ENCODE data around the gene VPS4A. TPM values are rescaled to one million over a fixed set of nuclear protein-coding genes. Genes with fewer than 3 reads are reported as not detected.

VPS4A gene
- 22.1 TPM for total RNA-seq (2013)
- 10 to 100 TPM; 18.2 to 25.7 (median 21.8) TPM for polyA plus RNA-seq
- 13.3 and 19.1 TPM in 2 replicates for polyA minus RNA-seq
- total RNA-seq: 6.3 to 15.7 (median 11.6) reads per million in 11 experiments

DNA sequence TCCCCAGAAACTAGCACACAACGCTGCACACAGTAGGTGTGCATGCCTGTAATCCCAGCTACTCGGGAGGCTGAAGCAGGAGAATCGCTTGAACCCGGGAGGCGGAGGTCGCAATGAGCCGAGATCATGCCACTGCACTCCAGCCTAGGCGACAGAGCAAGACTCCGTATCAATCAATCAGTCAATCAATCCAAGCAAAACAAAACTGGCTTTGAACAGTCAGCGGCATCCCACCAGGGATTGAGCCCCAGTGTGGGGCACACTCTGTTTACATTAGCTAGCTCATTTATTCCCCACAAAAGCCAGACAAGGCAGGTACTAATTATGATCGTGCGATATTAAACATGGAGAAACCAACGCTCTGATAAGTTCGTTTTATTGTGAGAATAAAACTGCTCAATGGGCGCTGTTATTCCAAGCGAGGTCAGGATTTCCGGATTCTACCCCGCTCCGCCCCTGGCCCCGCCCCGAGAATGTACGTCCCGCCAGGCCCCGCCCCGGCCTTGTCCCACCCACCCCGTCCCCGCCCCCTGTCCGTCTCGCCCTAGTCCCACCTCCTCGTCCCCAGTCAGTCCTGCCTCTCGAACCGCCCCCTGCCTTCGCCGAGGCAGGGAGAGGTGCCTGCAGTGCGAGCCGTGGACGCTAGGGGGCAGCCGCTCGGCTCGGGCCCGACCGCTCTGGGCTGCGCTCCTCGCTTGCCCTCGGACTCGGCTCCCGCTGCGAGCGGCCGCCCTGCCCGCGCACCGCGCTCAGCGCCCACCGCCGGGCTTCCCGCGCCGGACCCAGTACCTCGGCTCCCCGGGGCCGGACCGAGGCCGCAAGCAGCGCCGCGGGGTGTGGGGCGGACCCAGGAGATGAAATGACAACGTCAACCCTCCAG is at the start of gene VPS4A:
VPS4A (plus strand) TSS at position 698 of the 880 bp plus-strand sequence; CDS start at position 860, 162 bp downstream.
- peak; percentile 95 to 97 (median 96) for DNase-seq
- Histone ChIP-seq H3K27ac (ENCODE audit: low read depth in 1 of 2, low read length in 2 of 2) (peak within 1 kb of the TSS; percentile 70 to 93), H3K9ac (ENCODE audit: insufficient read depth, low read length, poor library complexity, severe bottlenecking) (peak within 1 kb of the TSS; percentile 93), H3K4me1 (ENCODE audit: control insufficient read depth in 1 of 2, insufficient read depth in 2 of 2, low read length in 2 of 2) (peaks cover 13 to 14% of the 10 kb centered on the region in 2 donors), H3K4me3 (replicated peaks in 1 of 3; ENCODE audit: low read depth in 2 of 3, low read length in 3 of 3) (peak within 1 kb of the TSS; percentile 66 to 78 (median 78)), H4K20me1 (ENCODE audit: insufficient read depth, low read length) (peaks cover 41% of the 10 kb centered on the region), H3K9me3 (replicated peaks in 1 of 2; ENCODE audit: control insufficient read depth in 1 of 2, insufficient read depth in 1 of 2, low read length in 2 of 2) (no peaks in the 10 kb centered on the region), H3K27me3 (ENCODE audit: control insufficient read depth in 2 of 2, insufficient read depth in 2 of 2, low read length in 2 of 2) (no peaks in the 10 kb centered on the region), H2AFZ (ENCODE audit: insufficient read depth, low read depth, low read length, poor library complexity, severe bottlenecking) (peak within 1 kb of the TSS; percentile 93), H3K4me2 (replicated peaks; ENCODE audit: extremely low read depth, low read length, poor library complexity, severe bottlenecking) (peak within 1 kb of the TSS; percentile 89), H3K36me3 (replicated peaks in 1 of 2; ENCODE audit: control insufficient read depth in 1 of 2, insufficient read depth in 2 of 2, low read length in 2 of 2) (peaks cover 14 to 29% of the 10 kb centered on the region in 2 donors), H3K79me2 (ENCODE audit: insufficient read depth, low read length) (peaks cover 45% of the 10 kb centered on the region)
- Mint-ChIP-seq H3K4me3 (peak within 1 kb of the TSS; percentile 98 to 100), H3K4me1 (peaks cover 15% of the 10 kb centered on the region), H3K27me3 (ENCODE audit: low read depth in 3 of 3) (peaks cover 1 to 10% (median 5%) of the 10 kb centered on the region in 3 donors), H3K36me3 (peaks cover 18 to 34% of the 10 kb centered on the region in 2 donors), H3K27ac (peak within 1 kb of the TSS; percentile 88 to 96 (median 95)), H3K9me3 (peaks cover 0 to 2% (median 0%) of the 10 kb centered on the region in 7 donors)
- WGBS (ENCODE audit: insufficient coverage): 13% methylated on average over 52 of the region's 70 CpGs
- TF ChIP-seq, protein P1, sequence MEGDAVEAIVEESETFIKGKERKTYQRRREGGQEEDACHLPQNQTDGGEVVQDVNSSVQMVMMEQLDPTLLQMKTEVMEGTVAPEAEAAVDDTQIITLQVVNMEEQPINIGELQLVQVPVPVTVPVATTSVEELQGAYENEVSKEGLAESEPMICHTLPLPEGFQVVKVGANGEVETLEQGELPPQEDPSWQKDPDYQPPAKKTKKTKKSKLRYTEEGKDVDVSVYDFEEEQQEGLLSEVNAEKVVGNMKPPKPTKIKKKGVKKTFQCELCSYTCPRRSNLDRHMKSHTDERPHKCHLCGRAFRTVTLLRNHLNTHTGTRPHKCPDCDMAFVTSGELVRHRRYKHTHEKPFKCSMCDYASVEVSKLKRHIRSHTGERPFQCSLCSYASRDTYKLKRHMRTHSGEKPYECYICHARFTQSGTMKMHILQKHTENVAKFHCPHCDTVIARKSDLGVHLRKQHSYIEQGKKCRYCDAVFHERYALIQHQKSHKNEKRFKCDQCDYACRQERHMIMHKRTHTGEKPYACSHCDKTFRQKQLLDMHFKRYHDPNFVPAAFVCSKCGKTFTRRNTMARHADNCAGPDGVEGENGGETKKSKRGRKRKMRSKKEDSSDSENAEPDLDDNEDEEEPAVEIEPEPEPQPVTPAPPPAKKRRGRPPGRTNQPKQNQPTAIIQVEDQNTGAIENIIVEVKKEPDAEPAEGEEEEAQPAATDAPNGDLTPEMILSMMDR (IDR thresholded peaks at IDR 0.05): peak; percentile 82
- intact Hi-C loops (cut with micrococcal nuclease): loop anchor here in 1 of 2 donors (5.0 to 10.0 kb wide), 2 partner anchors 124 to 176 kb away; partner anchors contain the start of genes CHTF8, SNTB2 and UTP4

DNA sequence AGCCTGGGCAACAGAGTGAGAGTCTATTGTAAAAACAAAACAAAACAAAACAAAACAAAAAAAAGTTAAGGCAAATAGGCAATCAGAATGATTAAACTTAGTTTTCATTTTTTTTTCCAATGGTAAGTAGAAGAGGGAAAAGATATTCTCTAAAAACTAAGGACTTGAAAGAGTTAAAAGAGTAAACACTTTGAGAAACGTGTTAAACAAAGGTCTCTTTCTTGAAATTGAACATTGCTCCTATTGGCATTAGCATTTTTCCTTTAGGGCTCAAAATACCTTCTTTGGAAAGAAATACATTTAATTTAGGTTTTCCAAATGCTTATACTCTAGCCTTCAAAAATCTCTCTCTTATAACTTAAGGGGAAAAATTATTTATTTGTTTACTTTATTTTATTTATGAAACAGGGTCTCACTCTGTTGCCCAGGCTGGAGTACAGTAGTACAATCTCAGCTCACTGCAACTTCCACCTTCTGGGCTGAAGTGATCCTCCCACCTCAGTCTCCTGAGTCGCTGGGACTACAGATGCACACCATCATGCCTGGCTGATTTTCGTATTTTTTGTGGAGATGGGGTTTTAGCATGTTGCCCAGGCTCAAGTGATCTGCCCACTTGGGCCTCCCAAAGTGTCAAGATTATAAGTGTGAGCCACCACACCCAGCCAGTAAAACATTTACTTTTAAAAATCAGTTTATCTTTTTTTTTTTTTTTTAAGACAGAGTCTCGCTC is 44.7 kb upstream of the VPS4A start:
- no peaks in the 10 kb centered on the region for H3K4me1 Mint-ChIP-seq
- peaks cover 7 to 8% of the 10 kb centered on the region in 2 donors for H3K36me3 Mint-ChIP-seq
- Histone ChIP-seq H4K20me1 (ENCODE audit: insufficient read depth, low read length) (no peaks in the 10 kb centered on the region), H3K9ac (ENCODE audit: insufficient read depth, low read length, poor library complexity, severe bottlenecking) (no peak overlapping the region), H3K4me2 (replicated peaks; ENCODE audit: extremely low read depth, low read length, poor library complexity, severe bottlenecking) (no peak overlapping the region), H3K27me3 (ENCODE audit: control insufficient read depth in 2 of 2, insufficient read depth in 2 of 2, low read length in 2 of 2) (no peaks in the 10 kb centered on the region), H3K36me3 (replicated peaks in 1 of 2; ENCODE audit: control insufficient read depth in 1 of 2, insufficient read depth in 2 of 2, low read length in 2 of 2) (no peaks in the 10 kb centered on the region), H3K27ac (ENCODE audit: low read depth in 1 of 2, low read length in 2 of 2) (no peak overlapping the region), H3K4me3 (replicated peaks in 1 of 3; ENCODE audit: low read depth in 2 of 3, low read length in 3 of 3) (no peak overlapping the region), H3K9me3 (replicated peaks in 1 of 2; ENCODE audit: control insufficient read depth in 1 of 2, insufficient read depth in 1 of 2, low read length in 2 of 2) (no peaks in the 10 kb centered on the region), H3K79me2 (ENCODE audit: insufficient read depth, low read length) (no peaks in the 10 kb centered on the region), H2AFZ (ENCODE audit: insufficient read depth, low read depth, low read length, poor library complexity, severe bottlenecking) (no peak overlapping the region), H3K4me1 (ENCODE audit: control insufficient read depth in 1 of 2, insufficient read depth in 2 of 2, low read length in 2 of 2) (no peaks in the 10 kb centered on the region)
- H3K27me3 Mint-ChIP-seq (ENCODE audit: low read depth in 3 of 3): peaks cover 7 to 18% (median 14%) of the 10 kb centered on the region in 3 donors
- no CpG with 5 or more reads among the region's 4 CpGs for WGBS (ENCODE audit: insufficient coverage)
- H3K27ac Mint-ChIP-seq: no peak overlapping the region
- TF ChIP-seq, protein P1 (IDR thresholded peaks at IDR 0.05): no peak
- peaks cover 0 to 5% (median 0%) of the 10 kb centered on the region in 7 donors for H3K9me3 Mint-ChIP-seq
- intact Hi-C loops (cut with micrococcal nuclease): no loop called here
- no peak overlapping the region for H3K4me3 Mint-ChIP-seq
- no peak for DNase-seq

All from CD14-positive monocyte (primary cell).